ENCODE measurements around the gene MSI2. TPM values are rescaled to one million over a fixed set of nuclear protein-coding genes. Genes with fewer than 3 reads are reported as not detected.

Gene MSI2
- total RNA-seq, 1 donor from 2014 or later: 26.6 TPM

- peak; percentile 37 for TF ChIP-seq CTCF (conservative IDR thresholded peaks at IDR 0.05; ENCODE audit: low read depth, low read length)
- no peak for DNase-seq (ENCODE audit: low read depth)
- no peak overlapping the region for H3K4me3 ChIP-seq (ENCODE audit: low read depth, low read length)
Measured at GRCh38 chr17:57401556-57402488, 145.5 kb downstream of the MSI2 start.

- H3K4me3 ChIP-seq (ENCODE audit: low read depth, low read length): no peak overlapping the region
- no peak for TF ChIP-seq CTCF (conservative IDR thresholded peaks at IDR 0.05; ENCODE audit: low read depth, low read length)
- no peak for DNase-seq (ENCODE audit: low read depth)
Measured at GRCh38 chr17:57402681-57403180, 146.4 kb downstream of the MSI2 start.

GRCh38 chr17:57403236-57403635 lies 146.9 kb downstream of the MSI2 start:
- DNase-seq (ENCODE audit: low read depth): no peak
- no peak overlapping the region for H3K4me3 ChIP-seq (ENCODE audit: low read depth, low read length)
- no peak for TF ChIP-seq CTCF (conservative IDR thresholded peaks at IDR 0.05; ENCODE audit: low read depth, low read length)

- DNase-seq (ENCODE audit: low read depth): no peak
- H3K4me3 ChIP-seq (ENCODE audit: low read depth, low read length): no peak overlapping the region
- TF ChIP-seq CTCF (conservative IDR thresholded peaks at IDR 0.05; ENCODE audit: low read depth, low read length): peak; percentile 46
Measured at GRCh38 chr17:57404073-57404472, 147.8 kb downstream of the MSI2 start.

GRCh38 chr17:57404795-57405490 lies 148.6 kb downstream of the MSI2 start:
- no peak overlapping the region for H3K4me3 ChIP-seq (ENCODE audit: low read depth, low read length)
- DNase-seq (ENCODE audit: low read depth): no peak
- TF ChIP-seq CTCF (conservative IDR thresholded peaks at IDR 0.05; ENCODE audit: low read depth, low read length): no peak

GRCh38 chr17:57405491-57406072 lies 149.3 kb downstream of the MSI2 start:
- no peak for TF ChIP-seq CTCF (conservative IDR thresholded peaks at IDR 0.05; ENCODE audit: low read depth, low read length)
- no peak for DNase-seq (ENCODE audit: low read depth)
- H3K4me3 ChIP-seq (ENCODE audit: low read depth, low read length): no peak overlapping the region
